Measurements from ENCODE around the gene ENTPD8.

Gene ENTPD8, protein sequence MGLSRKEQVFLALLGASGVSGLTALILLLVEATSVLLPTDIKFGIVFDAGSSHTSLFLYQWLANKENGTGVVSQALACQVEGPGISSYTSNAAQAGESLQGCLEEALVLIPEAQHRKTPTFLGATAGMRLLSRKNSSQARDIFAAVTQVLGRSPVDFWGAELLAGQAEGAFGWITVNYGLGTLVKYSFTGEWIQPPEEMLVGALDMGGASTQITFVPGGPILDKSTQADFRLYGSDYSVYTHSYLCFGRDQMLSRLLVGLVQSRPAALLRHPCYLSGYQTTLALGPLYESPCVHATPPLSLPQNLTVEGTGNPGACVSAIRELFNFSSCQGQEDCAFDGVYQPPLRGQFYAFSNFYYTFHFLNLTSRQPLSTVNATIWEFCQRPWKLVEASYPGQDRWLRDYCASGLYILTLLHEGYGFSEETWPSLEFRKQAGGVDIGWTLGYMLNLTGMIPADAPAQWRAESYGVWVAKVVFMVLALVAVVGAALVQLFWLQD

DNA sequence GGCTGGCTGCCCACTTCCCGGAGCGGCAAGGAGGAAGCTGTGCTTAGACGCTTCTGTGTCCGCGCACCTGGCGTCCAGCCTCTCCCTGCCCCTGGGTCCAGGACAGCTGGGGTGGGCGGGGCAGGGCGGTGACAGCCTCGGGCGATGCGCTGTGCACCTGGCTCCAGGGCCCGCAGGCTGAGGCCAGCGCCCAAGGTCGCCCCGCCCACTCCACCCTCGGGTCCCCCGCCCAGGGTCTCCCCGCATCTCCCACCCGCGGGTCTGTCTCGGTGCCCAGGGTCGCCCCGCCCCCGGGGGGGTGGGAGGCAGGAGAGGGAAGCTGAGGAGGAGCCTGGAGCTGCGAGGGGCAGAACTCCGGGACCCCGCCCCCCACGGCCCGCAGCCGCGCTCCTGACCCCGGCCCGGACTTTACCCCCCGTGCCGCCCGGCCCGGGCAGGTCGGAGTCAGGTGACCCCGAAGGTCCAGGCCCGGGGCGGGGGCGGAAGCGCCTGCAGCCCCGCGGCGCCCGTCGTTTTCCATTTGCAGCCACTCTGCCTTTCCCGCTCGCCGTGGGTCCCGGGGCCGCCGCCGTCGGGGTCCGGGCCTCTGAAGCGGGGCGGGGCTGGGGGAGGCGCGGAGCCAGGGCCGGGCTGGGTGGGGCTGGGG is at the start of gene ENTPD8:
Gene ENTPD8 (minus strand): TSS at position 69 of the 646 bp plus-strand sequence. CDS start 3,072 bp downstream, outside the sequence.
- Histone ChIP-seq H3K27me3 (ENCODE audit: low read depth, low read length) (no peaks in the 10 kb centered on the region), H3K27ac (ENCODE audit: low read length) (no peak within 1 kb of the TSS)

DNA sequence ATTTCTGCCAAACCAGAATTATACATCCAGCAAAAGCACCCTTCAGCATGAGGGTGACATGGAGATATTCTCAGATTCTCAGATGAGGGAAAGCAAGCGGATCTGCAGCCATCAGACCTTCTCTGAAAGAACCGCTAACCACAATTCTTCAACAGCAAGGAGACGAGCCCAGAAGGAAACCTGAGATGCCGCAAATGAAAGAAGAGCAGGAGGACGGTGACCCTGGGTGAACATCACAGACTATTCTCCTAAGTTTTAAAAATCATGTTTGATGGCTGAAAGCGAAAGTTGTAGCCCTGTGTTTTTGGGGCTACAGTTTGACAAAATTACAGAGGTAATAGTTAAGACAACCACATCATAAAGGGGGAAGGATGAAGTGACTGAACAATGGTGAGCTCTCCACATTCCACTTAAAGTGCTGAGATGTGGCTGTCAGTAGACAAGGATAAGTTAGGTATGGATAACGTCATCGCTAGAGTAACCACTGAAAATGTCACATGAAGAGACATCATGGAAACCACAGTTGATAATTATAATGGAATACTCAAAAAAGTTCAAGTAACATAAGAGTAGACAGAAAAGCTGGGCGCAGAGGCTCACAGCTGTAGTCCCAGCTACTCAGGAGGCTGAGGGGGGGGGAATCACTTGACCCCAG is 49.5 kb upstream of the ENTPD8 start:
- no peaks in the 10 kb centered on the region for H3K4me1 ChIP-seq (ENCODE audit: control insufficient read depth in 1 of 2, insufficient read depth in 2 of 2, low read length in 2 of 2)
- no peaks in the 10 kb centered on the region for H3K27me3 ChIP-seq (ENCODE audit: low read depth, low read length)

More for the DNA sequence above, at the start of gene ENTPD8:
- H3K4me1 ChIP-seq (ENCODE audit: control insufficient read depth in 1 of 2, insufficient read depth in 2 of 2, low read length in 2 of 2), result peaks cover 0 to 7% of the 10 kb centered on the region in 2 donors
- H3K9me3 ChIP-seq (ENCODE audit: control insufficient read depth in 1 of 2, low read length in 2 of 2), result no peaks in the 10 kb centered on the region
- H3K4me3 ChIP-seq (ENCODE audit: low read depth in 1 of 2, low read length in 2 of 2), result peak within 1 kb of the TSS in 1 of 2 donors; percentile 56
- H3K36me3 ChIP-seq (ENCODE audit: control insufficient read depth in 1 of 2, insufficient read depth in 2 of 2, low read length in 2 of 2), result no peaks in the 10 kb centered on the region

DNA sequence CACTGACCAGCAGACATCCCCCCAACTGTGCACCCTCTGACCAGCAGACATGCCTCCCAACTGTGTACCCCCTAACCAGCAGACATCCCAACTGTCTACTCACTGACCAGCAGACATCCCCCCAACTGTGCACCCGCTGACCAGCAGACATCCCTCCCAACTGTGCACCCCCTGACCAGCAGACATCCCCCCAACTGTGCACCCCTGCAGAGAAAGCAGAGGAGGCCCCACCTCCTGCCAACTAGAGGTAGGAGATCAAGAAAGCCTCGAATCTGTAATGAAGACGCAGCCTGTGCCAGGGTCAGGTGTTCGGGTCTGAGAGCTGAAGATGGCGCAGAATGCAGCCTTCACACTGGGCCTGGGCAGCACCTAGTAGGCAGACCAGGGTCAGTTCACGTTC is 47.7 kb upstream of the ENTPD8 start:
- Histone ChIP-seq H3K9me3 (ENCODE audit: control insufficient read depth in 1 of 2, low read length in 2 of 2) (no peaks in the 10 kb centered on the region), H3K27me3 (ENCODE audit: low read depth, low read length) (no peaks in the 10 kb centered on the region), H3K27ac (ENCODE audit: low read length) (no peak overlapping the region), H3K4me1 (ENCODE audit: control insufficient read depth in 1 of 2, insufficient read depth in 2 of 2, low read length in 2 of 2) (no peaks in the 10 kb centered on the region), H3K36me3 (ENCODE audit: control insufficient read depth in 1 of 2, insufficient read depth in 2 of 2, low read length in 2 of 2) (peaks cover 4 to 8% of the 10 kb centered on the region in 2 donors), H3K4me3 (ENCODE audit: low read depth in 1 of 2, low read length in 2 of 2) (no peak overlapping the region)

More for the DNA sequence above, 49.5 kb upstream of the ENTPD8 start:
- H3K27ac ChIP-seq (ENCODE audit: low read length), result no peak overlapping the region
- peaks cover 4 to 8% of the 10 kb centered on the region in 2 donors for H3K36me3 ChIP-seq (ENCODE audit: control insufficient read depth in 1 of 2, insufficient read depth in 2 of 2, low read length in 2 of 2)
- H3K4me3 ChIP-seq (ENCODE audit: low read depth in 1 of 2, low read length in 2 of 2), result no peak overlapping the region
- no peaks in the 10 kb centered on the region for H3K9me3 ChIP-seq (ENCODE audit: control insufficient read depth in 1 of 2, low read length in 2 of 2)

DNA sequence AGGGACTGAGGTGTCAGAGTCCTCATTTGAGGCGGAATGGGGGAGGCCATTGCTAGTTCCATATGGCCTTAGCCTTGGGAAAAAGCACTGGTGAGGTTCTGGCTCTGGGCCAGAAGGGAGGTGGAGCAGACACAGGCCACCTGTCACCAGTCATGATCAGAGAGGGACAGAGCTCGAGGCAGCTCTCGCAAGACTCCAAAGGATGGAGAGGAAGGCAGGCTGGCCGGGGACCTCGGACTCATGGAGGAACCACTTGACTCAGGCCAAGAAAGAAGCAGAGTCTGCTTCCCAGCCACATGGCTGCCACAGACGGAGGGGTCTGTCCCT is 47.1 kb upstream of the ENTPD8 start:
- no peaks in the 10 kb centered on the region for H3K27me3 ChIP-seq (ENCODE audit: low read depth, low read length)
- H3K36me3 ChIP-seq (ENCODE audit: control insufficient read depth in 1 of 2, insufficient read depth in 2 of 2, low read length in 2 of 2), result peaks cover 4 to 8% of the 10 kb centered on the region in 2 donors
- H3K4me3 ChIP-seq (ENCODE audit: low read depth in 1 of 2, low read length in 2 of 2), result no peak overlapping the region
- no peaks in the 10 kb centered on the region for H3K9me3 ChIP-seq (ENCODE audit: control insufficient read depth in 1 of 2, low read length in 2 of 2)
- no peaks in the 10 kb centered on the region for H3K4me1 ChIP-seq (ENCODE audit: control insufficient read depth in 1 of 2, insufficient read depth in 2 of 2, low read length in 2 of 2)
- no peak overlapping the region for H3K27ac ChIP-seq (ENCODE audit: low read length)

DNA sequence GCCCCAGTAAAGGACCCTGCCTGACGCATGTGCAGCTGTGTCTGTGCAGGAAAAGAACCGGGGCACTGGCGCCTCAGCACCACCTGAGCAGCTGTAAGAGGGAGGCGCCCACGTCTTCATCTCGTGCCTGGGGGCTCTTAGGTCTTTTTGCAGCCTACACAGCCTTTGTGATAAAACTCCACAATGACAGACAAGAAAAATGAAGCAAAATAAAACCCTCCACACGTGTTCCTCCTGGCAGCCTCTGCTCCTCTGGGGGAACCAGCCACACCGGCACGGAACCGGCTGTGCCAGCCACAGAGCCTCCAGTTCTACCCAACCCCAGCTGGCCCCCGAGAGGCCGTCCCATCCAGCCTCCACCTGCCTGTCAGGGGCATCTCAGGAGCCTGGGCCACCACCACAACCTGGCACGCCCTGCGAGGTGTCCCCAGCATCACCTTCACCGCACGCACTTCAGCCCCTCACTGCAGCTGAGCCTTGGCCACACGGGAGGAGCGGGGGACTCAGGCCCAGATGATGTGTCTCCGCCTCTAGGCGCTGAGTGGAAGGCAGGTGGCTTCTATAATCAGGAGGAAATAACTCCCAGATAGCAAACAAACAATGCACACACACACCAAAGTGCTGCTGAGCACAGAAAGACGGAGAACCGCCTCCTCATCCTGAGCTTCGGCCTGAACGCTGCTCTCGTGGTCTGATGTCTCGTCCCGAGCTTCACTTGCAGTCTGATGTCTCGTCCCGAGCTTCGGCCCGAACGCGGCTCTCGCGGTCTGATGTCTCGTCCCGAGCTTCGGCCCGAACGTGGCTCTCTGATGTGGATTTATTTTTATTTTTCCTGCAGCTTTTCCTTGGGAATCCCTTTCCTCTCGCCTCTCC is 46.5 kb upstream of the ENTPD8 start:
- Histone ChIP-seq H3K27me3 (ENCODE audit: low read depth, low read length) (no peaks in the 10 kb centered on the region), H3K9me3 (ENCODE audit: control insufficient read depth in 1 of 2, low read length in 2 of 2) (no peaks in the 10 kb centered on the region), H3K36me3 (ENCODE audit: control insufficient read depth in 1 of 2, insufficient read depth in 2 of 2, low read length in 2 of 2) (peaks cover 4 to 8% of the 10 kb centered on the region in 2 donors), H3K4me3 (ENCODE audit: low read depth in 1 of 2, low read length in 2 of 2) (no peak overlapping the region), H3K4me1 (ENCODE audit: control insufficient read depth in 1 of 2, insufficient read depth in 2 of 2, low read length in 2 of 2) (no peaks in the 10 kb centered on the region), H3K27ac (ENCODE audit: low read length) (no peak overlapping the region)

DNA sequence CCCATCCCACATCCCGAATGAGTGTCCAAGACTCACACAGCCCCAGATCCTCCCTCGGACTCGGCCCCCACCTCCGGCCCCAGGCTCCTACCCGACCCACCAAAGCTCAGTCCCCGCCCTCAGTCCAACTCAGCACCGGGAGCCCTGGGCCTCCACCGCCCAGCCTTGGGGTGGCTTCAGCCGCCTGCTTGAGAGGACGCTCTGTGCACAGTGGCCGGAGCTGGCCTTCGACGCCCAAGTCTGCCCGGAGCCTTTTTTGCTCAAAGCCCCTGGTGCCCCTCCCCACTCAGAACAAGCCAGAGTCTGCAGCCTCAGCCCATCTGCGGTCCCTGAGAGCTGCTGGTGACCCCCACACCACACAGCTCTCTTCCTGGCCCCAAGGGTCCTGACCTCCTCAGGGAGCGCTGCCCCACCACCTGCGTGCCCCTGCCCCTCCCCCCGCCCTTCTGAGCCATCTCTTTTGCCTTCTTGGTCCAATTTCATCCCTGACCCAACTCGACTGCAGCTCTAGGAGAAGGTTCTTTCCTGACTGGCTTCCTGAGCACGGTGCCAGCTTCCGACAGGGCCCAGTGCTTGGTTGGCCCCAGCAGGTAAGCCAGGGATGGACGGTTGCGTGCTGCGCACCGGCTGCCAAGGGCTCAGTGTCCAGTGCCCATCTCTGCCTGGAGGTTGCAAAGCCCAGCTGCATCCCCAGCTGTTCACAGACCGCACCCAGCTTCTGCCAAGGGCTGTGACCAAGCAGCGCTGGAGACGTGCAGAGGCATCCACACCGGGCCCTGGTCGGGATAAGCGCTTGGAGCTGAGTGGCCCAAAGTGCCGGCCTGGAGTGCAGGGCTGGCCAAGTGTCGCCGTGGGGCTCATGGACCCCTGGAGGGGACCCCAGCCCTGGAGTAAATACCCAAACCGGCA is 45.6 kb upstream of the ENTPD8 start:
- Histone ChIP-seq H3K4me1 (ENCODE audit: control insufficient read depth in 1 of 2, insufficient read depth in 2 of 2, low read length in 2 of 2) (no peaks in the 10 kb centered on the region), H3K27me3 (ENCODE audit: low read depth, low read length) (no peaks in the 10 kb centered on the region), H3K4me3 (ENCODE audit: low read depth in 1 of 2, low read length in 2 of 2) (no peak overlapping the region), H3K36me3 (ENCODE audit: control insufficient read depth in 1 of 2, insufficient read depth in 2 of 2, low read length in 2 of 2) (peaks cover 4 to 8% of the 10 kb centered on the region in 2 donors), H3K9me3 (ENCODE audit: control insufficient read depth in 1 of 2, low read length in 2 of 2) (no peaks in the 10 kb centered on the region), H3K27ac (ENCODE audit: low read length) (no peak overlapping the region)

DNA sequence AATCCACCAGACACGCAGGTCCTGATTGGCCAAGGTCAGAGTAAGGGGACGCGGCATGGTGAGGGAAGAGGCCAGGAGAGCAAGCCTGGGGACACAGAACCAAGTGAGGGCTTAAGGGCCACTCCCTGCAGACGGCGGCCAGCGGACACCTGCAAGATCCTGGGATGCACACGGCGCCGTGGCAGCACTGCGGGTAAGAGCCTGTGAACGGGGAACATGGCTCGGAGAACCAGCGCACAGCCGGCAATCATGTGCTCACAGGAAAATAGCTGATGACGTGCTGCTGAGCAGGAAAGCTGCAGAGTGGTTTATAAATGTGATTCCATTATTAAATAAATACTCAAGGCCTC is 45.0 kb upstream of the ENTPD8 start:
- Histone ChIP-seq H3K4me1 (ENCODE audit: control insufficient read depth in 1 of 2, insufficient read depth in 2 of 2, low read length in 2 of 2) (no peaks in the 10 kb centered on the region), H3K9me3 (ENCODE audit: control insufficient read depth in 1 of 2, low read length in 2 of 2) (no peaks in the 10 kb centered on the region), H3K27ac (ENCODE audit: low read length) (no peak overlapping the region), H3K36me3 (ENCODE audit: control insufficient read depth in 1 of 2, insufficient read depth in 2 of 2, low read length in 2 of 2) (peaks cover 0 to 8% of the 10 kb centered on the region in 2 donors), H3K27me3 (ENCODE audit: low read depth, low read length) (no peaks in the 10 kb centered on the region), H3K4me3 (ENCODE audit: low read depth in 1 of 2, low read length in 2 of 2) (no peak overlapping the region)

DNA sequence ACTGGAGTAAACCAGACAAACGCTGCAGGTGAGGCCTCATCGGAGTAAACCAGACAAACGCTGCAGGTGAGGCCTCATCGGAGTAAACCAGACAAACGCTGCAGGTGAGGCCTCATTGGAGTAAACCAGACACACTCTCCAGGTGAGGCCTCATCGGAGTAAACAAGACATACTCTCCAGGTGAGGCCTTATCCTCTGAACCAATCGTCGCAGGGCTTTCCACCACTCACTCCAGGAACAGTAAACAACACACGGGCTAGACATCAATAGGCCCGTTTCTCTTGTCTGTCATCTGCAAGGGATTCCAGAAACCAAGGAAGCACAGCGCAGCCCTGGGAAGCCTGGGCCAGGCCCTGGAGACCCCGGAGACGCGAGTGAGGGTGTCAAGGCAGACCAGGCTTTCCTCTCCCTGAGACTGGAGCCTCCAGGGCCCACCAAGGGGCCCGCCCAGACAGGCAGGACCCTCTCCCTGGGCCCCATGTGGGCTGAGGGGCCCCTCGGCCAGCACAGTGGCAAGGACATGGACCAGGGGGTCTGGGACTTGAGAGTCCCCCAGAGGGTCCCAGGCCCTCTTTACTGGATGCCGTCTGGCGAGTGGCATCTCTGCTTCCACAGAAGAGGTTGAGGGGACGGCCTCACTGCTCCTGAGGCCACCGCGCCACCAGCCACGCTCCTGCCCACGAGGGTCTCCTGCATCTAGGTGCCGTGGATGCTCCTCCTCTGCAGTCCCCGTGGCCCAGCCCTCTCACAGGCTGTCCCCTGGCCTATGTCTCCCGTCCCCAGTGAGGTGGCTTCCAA is 44.4 kb upstream of the ENTPD8 start:
- no peaks in the 10 kb centered on the region for H3K4me1 ChIP-seq (ENCODE audit: control insufficient read depth in 1 of 2, insufficient read depth in 2 of 2, low read length in 2 of 2)
- H3K36me3 ChIP-seq (ENCODE audit: control insufficient read depth in 1 of 2, insufficient read depth in 2 of 2, low read length in 2 of 2), result peaks cover 0 to 8% of the 10 kb centered on the region in 2 donors
- no peak overlapping the region for H3K27ac ChIP-seq (ENCODE audit: low read length)
- no peaks in the 10 kb centered on the region for H3K27me3 ChIP-seq (ENCODE audit: low read depth, low read length)
- H3K4me3 ChIP-seq (ENCODE audit: low read depth in 1 of 2, low read length in 2 of 2), result no peak overlapping the region
- H3K9me3 ChIP-seq (ENCODE audit: control insufficient read depth in 1 of 2, low read length in 2 of 2), result no peaks in the 10 kb centered on the region

DNA sequence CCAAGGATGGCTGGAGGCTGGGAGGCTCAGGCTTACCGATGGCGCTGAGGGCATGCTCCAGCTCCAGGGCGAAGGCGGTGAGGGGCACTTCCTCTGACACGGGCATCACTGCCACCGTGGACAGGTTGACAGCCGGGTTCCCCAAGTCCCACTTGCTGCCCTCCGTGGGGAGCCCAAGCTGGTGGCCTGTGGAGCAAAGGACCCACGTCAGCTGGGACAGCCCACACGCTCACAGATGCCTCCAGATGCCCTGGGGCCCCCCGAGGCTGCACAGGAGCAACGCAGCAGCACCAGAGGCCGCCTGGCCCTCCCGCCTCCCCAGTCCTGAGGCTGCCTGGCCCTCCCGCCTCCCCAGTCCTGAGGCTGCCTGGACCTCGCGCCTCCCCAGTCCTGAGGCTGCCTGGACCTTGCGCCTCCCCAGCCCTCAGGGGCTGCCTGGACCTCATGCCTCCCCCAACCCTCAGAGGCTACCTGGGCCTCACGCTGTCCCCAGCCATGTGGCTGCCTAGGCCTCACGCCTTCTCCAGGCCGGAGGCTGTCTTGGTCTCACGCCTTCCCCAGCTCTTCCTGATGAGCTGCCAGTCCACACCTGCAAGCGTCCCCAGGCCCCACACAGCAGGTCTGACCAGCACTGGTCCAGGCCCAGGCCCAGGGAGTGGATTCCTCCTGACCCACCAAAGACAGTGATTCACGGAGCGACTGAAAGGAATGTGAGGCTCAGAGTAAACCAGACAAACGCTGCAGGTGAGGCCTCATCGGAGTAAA is 43.6 kb upstream of the ENTPD8 start:
- H3K4me3 ChIP-seq (ENCODE audit: low read depth in 1 of 2, low read length in 2 of 2), result no peak overlapping the region
- no peaks in the 10 kb centered on the region for H3K4me1 ChIP-seq (ENCODE audit: control insufficient read depth in 1 of 2, insufficient read depth in 2 of 2, low read length in 2 of 2)
- H3K9me3 ChIP-seq (ENCODE audit: control insufficient read depth in 1 of 2, low read length in 2 of 2), result no peaks in the 10 kb centered on the region

More for the DNA sequence above, 43.6 kb upstream of the ENTPD8 start:
- Histone ChIP-seq H3K27ac (ENCODE audit: low read length) (no peak overlapping the region), H3K27me3 (ENCODE audit: low read depth, low read length) (no peaks in the 10 kb centered on the region), H3K36me3 (ENCODE audit: control insufficient read depth in 1 of 2, insufficient read depth in 2 of 2, low read length in 2 of 2) (peaks cover 0 to 8% of the 10 kb centered on the region in 2 donors)
